ENCODE data around the gene TXNRD1. TPM values are rescaled to one million over a fixed set of nuclear protein-coding genes. Genes with fewer than 3 reads are reported as not detected.

TXNRD1 gene
- total and polyA plus RNA-seq, 9 donors, result 45.0 to 157 (median 77.4) TPM

DNA sequence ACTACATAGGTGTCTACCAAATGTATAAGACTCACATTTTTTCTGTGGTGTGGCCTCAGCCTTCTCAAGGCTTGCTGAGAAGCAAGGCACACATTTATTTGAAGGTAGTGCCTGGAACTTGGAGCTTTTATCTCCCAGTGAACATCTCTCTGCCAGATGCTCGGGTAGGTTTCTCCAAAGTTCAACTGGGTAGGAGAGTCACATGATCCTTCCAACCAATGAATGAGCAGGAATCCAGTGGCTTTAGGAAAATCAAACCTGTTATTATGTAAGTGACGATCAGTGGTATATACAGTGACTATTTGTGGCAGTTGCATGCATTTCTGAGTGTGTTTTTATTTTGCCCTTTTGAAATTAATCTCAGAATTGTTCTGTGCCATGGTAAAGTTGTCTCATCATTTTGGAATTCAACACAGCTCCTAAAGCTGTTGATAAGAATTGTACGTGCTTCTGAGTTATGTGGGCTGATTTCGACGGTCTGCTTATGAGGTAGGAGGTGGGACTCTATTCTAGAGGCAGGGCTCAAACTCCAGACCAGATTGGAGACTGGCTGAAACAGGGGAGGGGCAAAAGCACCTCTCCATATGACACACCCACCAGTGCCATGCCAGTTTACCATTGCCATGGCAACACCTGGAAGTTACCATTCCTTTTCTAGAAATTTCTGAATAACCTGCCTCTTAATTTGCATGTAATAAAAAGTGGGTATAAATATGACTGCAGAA lies 145.6 kb downstream of the TXNRD1 start:
- TF ChIP-seq, protein P1, sequence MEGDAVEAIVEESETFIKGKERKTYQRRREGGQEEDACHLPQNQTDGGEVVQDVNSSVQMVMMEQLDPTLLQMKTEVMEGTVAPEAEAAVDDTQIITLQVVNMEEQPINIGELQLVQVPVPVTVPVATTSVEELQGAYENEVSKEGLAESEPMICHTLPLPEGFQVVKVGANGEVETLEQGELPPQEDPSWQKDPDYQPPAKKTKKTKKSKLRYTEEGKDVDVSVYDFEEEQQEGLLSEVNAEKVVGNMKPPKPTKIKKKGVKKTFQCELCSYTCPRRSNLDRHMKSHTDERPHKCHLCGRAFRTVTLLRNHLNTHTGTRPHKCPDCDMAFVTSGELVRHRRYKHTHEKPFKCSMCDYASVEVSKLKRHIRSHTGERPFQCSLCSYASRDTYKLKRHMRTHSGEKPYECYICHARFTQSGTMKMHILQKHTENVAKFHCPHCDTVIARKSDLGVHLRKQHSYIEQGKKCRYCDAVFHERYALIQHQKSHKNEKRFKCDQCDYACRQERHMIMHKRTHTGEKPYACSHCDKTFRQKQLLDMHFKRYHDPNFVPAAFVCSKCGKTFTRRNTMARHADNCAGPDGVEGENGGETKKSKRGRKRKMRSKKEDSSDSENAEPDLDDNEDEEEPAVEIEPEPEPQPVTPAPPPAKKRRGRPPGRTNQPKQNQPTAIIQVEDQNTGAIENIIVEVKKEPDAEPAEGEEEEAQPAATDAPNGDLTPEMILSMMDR (IDR thresholded peaks at IDR 0.05), result no peak
- TF ChIP-seq POLR2A (IDR thresholded peaks at IDR 0.05) (no peak), EP300 (IDR thresholded peaks at IDR 0.05) (no peak)
- no peak for DNase-seq
- H3K4me1 ChIP-seq (ENCODE audit: insufficient read depth), result no peaks in the 10 kb centered on the region
- H3K9me3 ChIP-seq, result no peaks in the 10 kb centered on the region
- no peak overlapping the region for H3K27ac ChIP-seq
- no peaks in the 10 kb centered on the region for H3K36me3 ChIP-seq
- 45 to 62% (median 51%) methylated on average over 5 of the region's 5 CpGs for WGBS, 3 donors
- no peaks in the 10 kb centered on the region for H3K27me3 ChIP-seq
- no peak overlapping the region for H3K4me3 ChIP-seq
- intact Hi-C loops (cut with DNase I), result no loop called here

DNA sequence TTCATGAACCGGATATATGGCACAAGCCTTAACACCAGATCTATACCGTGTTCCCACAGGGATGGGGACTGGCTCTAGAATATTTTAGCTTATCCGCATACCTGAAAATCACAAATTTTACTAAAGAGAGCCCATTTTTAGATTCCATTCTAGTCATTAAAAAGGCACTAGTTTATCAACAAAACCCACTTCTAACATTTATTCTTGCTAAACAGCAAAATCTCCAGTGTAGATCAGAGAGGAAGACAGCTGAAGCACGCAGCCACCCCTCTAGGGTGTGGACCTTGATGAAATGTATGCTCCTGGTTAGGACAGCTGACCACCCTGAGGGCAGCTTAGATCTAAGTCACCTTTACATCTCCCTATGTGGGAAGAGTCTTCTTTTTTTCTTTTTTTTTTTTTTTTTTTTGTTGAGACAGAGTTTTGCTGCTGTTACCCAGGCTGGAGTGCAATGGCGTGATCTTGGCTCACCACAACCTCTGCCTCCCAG lies 150.4 kb downstream of the TXNRD1 start:
- no peak for DNase-seq
- H3K4me1 ChIP-seq (ENCODE audit: insufficient read depth), result no peaks in the 10 kb centered on the region
- no peaks in the 10 kb centered on the region for H3K36me3 ChIP-seq
- H3K9me3 ChIP-seq, result no peaks in the 10 kb centered on the region
- H3K4me3 ChIP-seq, result no peak overlapping the region
- TF ChIP-seq, protein P1 (IDR thresholded peaks at IDR 0.05), result no peak
- TF ChIP-seq EP300 (IDR thresholded peaks at IDR 0.05), result no peak
- TF ChIP-seq POLR2A (IDR thresholded peaks at IDR 0.05), result no peak
- WGBS, 3 donors, result 96 to 97% (median 96%) methylated on average over 5 of the region's 5 CpGs
- intact Hi-C loops (cut with DNase I), result no loop called here
- no peak overlapping the region for H3K27ac ChIP-seq
- H3K27me3 ChIP-seq, result no peaks in the 10 kb centered on the region

DNA sequence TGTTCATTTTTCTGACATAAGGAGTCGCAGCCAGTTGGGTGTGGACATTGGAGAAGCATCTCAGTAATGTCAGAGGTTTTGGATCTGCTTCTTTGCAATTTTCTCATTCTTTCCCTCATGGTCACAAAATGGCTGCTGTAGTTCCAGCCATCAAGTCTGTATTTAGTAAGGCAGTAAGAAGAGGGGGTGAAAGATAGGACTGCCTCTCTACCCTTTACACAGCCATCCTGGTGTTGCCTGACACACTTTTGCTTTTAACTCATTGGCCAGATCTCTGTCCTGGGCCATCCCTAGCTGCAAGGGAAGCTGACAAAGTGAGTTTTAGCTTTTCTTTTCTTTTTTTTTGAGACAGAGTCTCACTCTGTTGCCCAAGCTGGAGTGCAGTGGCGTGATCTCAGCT lies 154.1 kb downstream of the TXNRD1 start:
- DNase-seq, result no peak
- H3K4me1 ChIP-seq (ENCODE audit: insufficient read depth), result no peaks in the 10 kb centered on the region

DNA sequence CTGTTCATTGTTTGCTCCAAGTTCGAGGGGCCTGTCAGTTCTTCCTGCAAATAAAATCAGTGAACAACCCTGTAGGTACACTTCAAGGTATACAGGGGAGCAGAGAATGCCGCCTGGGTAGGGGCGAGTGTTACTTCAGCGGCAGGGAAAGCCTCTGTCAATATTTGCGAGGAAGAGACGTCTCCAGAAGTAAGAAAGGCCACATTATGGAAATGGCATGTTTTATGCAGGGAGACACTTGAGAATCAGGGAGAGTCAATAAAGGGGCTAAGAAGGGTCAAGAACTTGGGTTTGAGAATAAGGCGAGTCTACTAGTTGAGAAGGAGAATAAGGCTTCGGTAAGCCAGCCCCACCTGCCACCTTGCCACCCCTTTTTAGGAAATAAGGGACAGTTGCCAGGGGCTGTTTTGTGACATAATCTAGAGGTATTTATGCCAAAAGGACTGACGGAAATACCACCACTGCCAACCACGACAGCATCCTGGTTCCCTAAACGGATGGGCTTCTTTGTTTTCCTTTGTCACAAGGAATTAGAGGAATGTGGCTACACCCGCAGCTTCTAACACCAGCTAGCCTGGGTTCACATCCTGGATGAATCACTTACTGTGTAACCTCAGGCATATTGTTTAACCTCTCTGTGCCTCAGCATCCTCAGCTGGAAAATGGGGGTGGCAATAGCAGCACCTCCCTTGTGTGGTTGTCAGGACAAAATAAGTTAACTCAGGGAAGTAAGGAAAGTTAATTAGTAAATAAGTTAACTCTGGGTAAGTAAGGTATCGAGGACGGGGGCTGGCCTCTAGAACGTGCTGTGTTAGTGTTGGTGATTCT lies 155.7 kb downstream of the TXNRD1 start:
- no peak for DNase-seq
- 64 to 71% (median 69%) methylated on average over 15 of the region's 15 CpGs for WGBS, 3 donors
- TF ChIP-seq, protein P1 (IDR thresholded peaks at IDR 0.05), result no peak
- TF ChIP-seq EP300 (IDR thresholded peaks at IDR 0.05), result no peak
- TF ChIP-seq POLR2A (IDR thresholded peaks at IDR 0.05), result no peak

More for the DNA sequence above, 154.1 kb downstream of the TXNRD1 start:
- H3K27ac ChIP-seq, result no peak overlapping the region
- TF ChIP-seq POLR2A (IDR thresholded peaks at IDR 0.05), result no peak
- no peak for TF ChIP-seq EP300 (IDR thresholded peaks at IDR 0.05)
- TF ChIP-seq, protein P1 (IDR thresholded peaks at IDR 0.05), result no peak
- no peaks in the 10 kb centered on the region for H3K36me3 ChIP-seq
- WGBS, 3 donors, result 95 to 98% (median 97%) methylated on average over 2 of the region's 2 CpGs
- H3K9me3 ChIP-seq, result no peaks in the 10 kb centered on the region
- intact Hi-C loops (cut with DNase I), result loop anchor here in 1 of 4 donors (10.0 kb wide), 1 partner anchor 675 kb away; no protein-coding TSS in a partner anchor
- H3K4me3 ChIP-seq, result no peak overlapping the region
- H3K27me3 ChIP-seq, result no peaks in the 10 kb centered on the region

More for the DNA sequence above, 155.7 kb downstream of the TXNRD1 start:
- Histone ChIP-seq H3K4me1 (ENCODE audit: insufficient read depth) (no peaks in the 10 kb centered on the region), H3K4me3 (no peak overlapping the region), H3K27me3 (no peaks in the 10 kb centered on the region), H3K9me3 (no peaks in the 10 kb centered on the region), H3K36me3 (no peaks in the 10 kb centered on the region), H3K27ac (no peak overlapping the region)
- intact Hi-C loops (cut with DNase I), result loop anchor here in 1 of 4 donors (10.0 kb wide), 1 partner anchor 674 kb away; no protein-coding TSS in a partner anchor

Measured in ovary (tissue), 9 donors.